K562 treated with DMSO at 1 percent for 12 hours (cell line): ENCODE results near the gene XPNPEP2. TPM values are rescaled to one million over a fixed set of nuclear protein-coding genes. Genes with fewer than 3 reads are reported as not detected.

ENCODE experiments used
- total RNA-seq: library from RNA; unstranded; fragments of 300-600 nt; gene quantifications from 2 replicates; pipeline ENCODE4 v1.2.3, GENCODE V29; 2022; ENCODE audit not compliant: insufficient read depth

XPNPEP2 gene
- total RNA-seq, result not detected in 2 replicates

DNA sequence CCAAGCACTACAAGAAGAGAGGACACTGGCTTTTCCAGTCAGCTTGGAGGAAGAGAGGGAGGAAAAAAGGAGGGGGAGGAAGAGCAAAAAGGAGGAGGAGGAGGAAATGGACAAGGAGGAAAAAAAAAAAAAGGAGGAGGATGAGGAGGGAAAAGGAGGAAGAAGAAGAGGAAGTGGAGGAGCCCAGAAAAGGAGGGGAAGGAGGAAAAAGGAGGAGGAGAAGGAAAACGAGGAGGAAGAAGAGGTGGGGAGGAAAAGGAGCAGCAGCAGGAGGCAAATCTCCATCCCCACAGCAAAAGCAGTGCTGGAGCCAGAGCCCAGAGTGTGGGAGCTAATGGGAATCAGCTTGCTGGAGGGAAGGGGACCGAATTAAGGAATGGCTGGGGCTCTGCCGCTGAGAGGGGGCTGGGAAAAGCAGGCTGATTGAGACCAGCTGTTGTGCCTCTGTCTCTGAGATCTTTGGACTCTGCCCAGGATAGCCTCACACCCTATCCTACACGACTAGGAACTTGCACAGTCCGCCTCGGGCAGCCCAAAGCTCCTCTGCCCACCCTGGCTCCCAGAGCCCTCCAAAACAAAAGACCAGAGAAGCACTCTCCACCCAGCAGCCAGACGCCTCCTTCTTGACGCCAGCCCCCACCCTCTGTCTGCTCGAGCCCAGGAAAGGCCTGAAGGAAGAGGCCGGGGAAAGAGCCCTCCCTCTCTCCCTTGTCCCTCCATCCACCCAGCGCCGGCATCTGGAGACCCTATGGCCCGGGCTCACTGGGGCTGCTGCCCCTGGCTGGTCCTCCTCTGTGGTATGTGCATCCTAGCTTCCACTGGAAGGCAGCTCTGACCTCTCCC is at the start of gene XPNPEP2:
Gene XPNPEP2, plus strand, starts transcription at position 514 of the 843 bp plus-strand sequence. Its CDS starts 235 bp downstream, at position 749.

GRCh38 chrX:129779747-129780146 is 41.0 kb downstream of the XPNPEP2 start, which contains the start of gene SASH3:
Gene SASH3, plus strand, starts transcription at chrX:129779949. Its CDS starts 149 bp downstream, at chrX:129780098.

Other genes starting within 250 kb of the XPNPEP2 start
- gene SMARCA1, start 215.5 kb upstream of the XPNPEP2 start, total RNA-seq, result 1.8 and 6.5 TPM in 2 replicates
- gene OCRL, start 198.7 kb upstream of the XPNPEP2 start, total RNA-seq, result 3.0 and 11.9 TPM in 2 replicates
- gene APLN, start 84.0 kb upstream of the XPNPEP2 start, total RNA-seq, result not detected in 2 replicates
- gene SASH3, start 41.0 kb downstream of the XPNPEP2 start, total RNA-seq, result 0.38 and 0.81 TPM in 2 replicates
- gene ZDHHC9, start 104.9 kb downstream of the XPNPEP2 start, total RNA-seq, result 7.0 and 15.9 TPM in 2 replicates
- gene UTP14A, start 167.2 kb downstream of the XPNPEP2 start, total RNA-seq, result 14.1 and 16.8 TPM in 2 replicates
- gene BCORL1, start 243.7 kb downstream of the XPNPEP2 start, total RNA-seq, result 5.0 and 22.5 TPM in 2 replicates